DND-41 (cell line): Measurements from ENCODE around the gene MGAT4A.

Source experiments
- ATAC-seq: fragments of 200-7000 bp; cut with Tn5 transposase; 3 replicates; pipeline ENCODE4 v1.9.1; 2021; ENCODE audit warnings: low read depth; ENCODE audit not compliant: insufficient read depth
- DNase-seq: peaks from one replicate; pipeline ENCODE4 v3.0.0-alpha.2; 2020
- H2AFZ ChIP-seq: 2 replicates; pipeline ENCODE4 v1.6.0; 2012; ENCODE audit warnings: low read depth, low read length
- H3K27ac ChIP-seq: 2 replicates; pipeline ENCODE4 v1.5.1; 2012; ENCODE audit warnings: low read length, inconsistent platforms
- H3K27me3 ChIP-seq: fragments of 200-600 bp; sonication (generic); 2 replicates; pipeline ENCODE4 v1.6.0; 2012; ENCODE audit warnings: low read length, mild to moderate bottlenecking, inconsistent platforms; ENCODE audit not compliant: insufficient read depth, poor library complexity
- H3K36me3 ChIP-seq: 2 replicates; pipeline ENCODE4 v1.5.1; 2012; ENCODE audit warnings: low read length, inconsistent platforms; ENCODE audit not compliant: insufficient read depth
- H3K4me1 ChIP-seq: 2 replicates; pipeline ENCODE4 v1.5.1; 2012; ENCODE audit warnings: mild to moderate bottlenecking, low read length; ENCODE audit not compliant: insufficient read depth
- H3K4me2 ChIP-seq: 2 replicates; pipeline ENCODE4 v1.6.0; 2012; ENCODE audit warnings: mild to moderate bottlenecking, moderate library complexity, low read length, inconsistent platforms; ENCODE audit not compliant: insufficient read depth
- H3K4me3 ChIP-seq, 2 experiments: fragments of 200-600 bp in 1 of 2; shearing (Covaris generic) in 1 of 2; 2 replicates each; pipeline ENCODE4 v1.5.1; 2012 to 2016; ENCODE audit warnings: inconsistent platforms in 2 of 2, low read length in 2 of 2, mild to moderate bottlenecking in 2 of 2, low read depth in 1 of 2, moderate library complexity in 1 of 2
- H3K79me2 ChIP-seq: 2 replicates; pipeline ENCODE4 v1.6.0; 2012; ENCODE audit warnings: low read length, inconsistent platforms; ENCODE audit not compliant: insufficient read depth
- H3K9ac ChIP-seq: 2 replicates; pipeline ENCODE4 v1.6.0; 2012; ENCODE audit warnings: low read depth, mild to moderate bottlenecking, inconsistent platforms, low read length, moderate library complexity
- H3K9me3 ChIP-seq: 2 replicates; pipeline ENCODE4 v1.5.1; 2012; ENCODE audit warnings: low read length, moderate library complexity, mild to moderate bottlenecking, inconsistent platforms; ENCODE audit not compliant: insufficient read depth, severe bottlenecking
- H4K20me1 ChIP-seq: 2 replicates; pipeline ENCODE4 v1.6.0; 2012; ENCODE audit warnings: low read length; ENCODE audit not compliant: insufficient read depth
- EZH2 ChIP-seq: IDR thresholded peaks from 3 replicates; pipeline ENCODE4 v1.6.1; 2012; ENCODE audit warnings: borderline replicate concordance, low read depth, mild to moderate bottlenecking, moderate library complexity, low read length, inconsistent platforms; ENCODE audit not compliant: severe bottlenecking
- TF ChIP-seq, protein P1 (sequence below): IDR thresholded peaks from 2 replicates; pipeline ENCODE4 v1.5.1; 2012; ENCODE audit warnings: borderline replicate concordance, low read length, moderate library complexity, mild to moderate bottlenecking; ENCODE audit not compliant: poor library complexity, severe bottlenecking; ENCODE audit errors: extremely low read depth

Gene MGAT4A

DNA sequence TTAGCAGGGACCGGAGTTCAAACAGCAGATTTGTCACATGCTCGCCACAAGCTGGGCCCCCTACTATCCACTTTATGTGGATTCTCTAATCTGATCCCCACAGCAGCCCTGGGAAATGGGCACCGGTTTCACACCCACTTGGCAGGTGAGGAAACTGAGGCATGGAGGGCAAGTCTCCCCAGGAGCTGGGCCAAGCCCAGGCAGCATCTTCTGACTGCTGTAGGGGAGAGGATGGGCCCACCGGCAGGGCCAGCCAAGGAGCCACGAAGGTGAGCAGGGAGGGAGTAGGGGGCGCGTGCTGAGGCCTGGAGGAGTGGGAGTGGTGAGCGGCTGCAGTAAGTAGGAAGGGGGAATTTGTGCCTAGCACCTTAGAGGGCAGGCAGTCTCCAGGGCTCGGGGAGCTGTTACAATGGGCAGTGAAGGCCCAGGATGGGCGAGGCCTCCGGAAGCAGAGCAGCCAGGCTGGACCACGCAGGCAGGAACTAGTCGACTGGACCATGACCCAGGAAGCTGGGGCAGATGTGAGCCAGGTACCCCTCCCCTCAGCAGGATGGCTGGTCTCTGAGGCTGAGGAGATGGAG is 159.7 kb downstream of the MGAT4A start:
- DNase-seq (no peak), ATAC-seq (no peak)
- Histone ChIP-seq H3K27ac (no peak overlapping the region), H3K4me2 (no peak overlapping the region), H3K27me3 (no peaks in the 10 kb centered on the region), H3K36me3 (peaks cover 79% of the 10 kb centered on the region), H3K9me3 (no peaks in the 10 kb centered on the region), H2AFZ (no peak overlapping the region), H4K20me1 (no peaks in the 10 kb centered on the region), H3K79me2 (no peaks in the 10 kb centered on the region), H3K9ac (no peak overlapping the region), H3K4me1 (no peaks in the 10 kb centered on the region), H3K4me3 (no peak overlapping the region)
- TF ChIP-seq EZH2, result no peak
- TF ChIP-seq, protein P1, sequence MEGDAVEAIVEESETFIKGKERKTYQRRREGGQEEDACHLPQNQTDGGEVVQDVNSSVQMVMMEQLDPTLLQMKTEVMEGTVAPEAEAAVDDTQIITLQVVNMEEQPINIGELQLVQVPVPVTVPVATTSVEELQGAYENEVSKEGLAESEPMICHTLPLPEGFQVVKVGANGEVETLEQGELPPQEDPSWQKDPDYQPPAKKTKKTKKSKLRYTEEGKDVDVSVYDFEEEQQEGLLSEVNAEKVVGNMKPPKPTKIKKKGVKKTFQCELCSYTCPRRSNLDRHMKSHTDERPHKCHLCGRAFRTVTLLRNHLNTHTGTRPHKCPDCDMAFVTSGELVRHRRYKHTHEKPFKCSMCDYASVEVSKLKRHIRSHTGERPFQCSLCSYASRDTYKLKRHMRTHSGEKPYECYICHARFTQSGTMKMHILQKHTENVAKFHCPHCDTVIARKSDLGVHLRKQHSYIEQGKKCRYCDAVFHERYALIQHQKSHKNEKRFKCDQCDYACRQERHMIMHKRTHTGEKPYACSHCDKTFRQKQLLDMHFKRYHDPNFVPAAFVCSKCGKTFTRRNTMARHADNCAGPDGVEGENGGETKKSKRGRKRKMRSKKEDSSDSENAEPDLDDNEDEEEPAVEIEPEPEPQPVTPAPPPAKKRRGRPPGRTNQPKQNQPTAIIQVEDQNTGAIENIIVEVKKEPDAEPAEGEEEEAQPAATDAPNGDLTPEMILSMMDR, result no peak

DNA sequence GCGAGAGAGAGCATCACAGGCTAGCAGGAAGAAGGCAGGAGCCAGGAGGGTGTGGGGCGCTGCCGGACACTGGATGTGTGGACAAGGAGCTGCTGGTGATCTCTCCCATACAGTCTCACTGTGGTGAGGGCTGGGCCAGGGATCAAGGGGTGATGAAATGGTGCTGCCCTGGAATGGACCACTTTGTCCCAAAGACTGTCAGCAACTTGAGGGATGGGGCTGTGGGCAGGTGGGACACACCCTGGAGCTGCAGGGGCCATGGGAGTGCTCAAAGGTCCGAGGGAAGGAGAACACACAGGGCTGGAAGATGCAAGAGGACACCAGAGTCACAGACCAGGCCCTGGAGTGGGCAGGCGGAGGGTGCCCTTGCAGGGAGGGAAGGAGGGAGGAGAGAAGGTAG is 160.6 kb downstream of the MGAT4A start:
- Histone ChIP-seq H3K4me2 (no peak overlapping the region), H3K27ac (no peak overlapping the region), H3K4me3 (no peak overlapping the region), H3K9ac (no peak overlapping the region), H3K9me3 (no peaks in the 10 kb centered on the region), H3K27me3 (no peaks in the 10 kb centered on the region), H2AFZ (no peak overlapping the region), H4K20me1 (no peaks in the 10 kb centered on the region), H3K36me3 (peaks cover 87% of the 10 kb centered on the region), H3K4me1 (peaks cover 5% of the 10 kb centered on the region; the same call in 1 of the 2 replicates), H3K79me2 (no peaks in the 10 kb centered on the region)
- no peak for ATAC-seq
- no peak for TF ChIP-seq EZH2
- TF ChIP-seq, protein P1, result no peak
- DNase-seq, result no peak

DNA sequence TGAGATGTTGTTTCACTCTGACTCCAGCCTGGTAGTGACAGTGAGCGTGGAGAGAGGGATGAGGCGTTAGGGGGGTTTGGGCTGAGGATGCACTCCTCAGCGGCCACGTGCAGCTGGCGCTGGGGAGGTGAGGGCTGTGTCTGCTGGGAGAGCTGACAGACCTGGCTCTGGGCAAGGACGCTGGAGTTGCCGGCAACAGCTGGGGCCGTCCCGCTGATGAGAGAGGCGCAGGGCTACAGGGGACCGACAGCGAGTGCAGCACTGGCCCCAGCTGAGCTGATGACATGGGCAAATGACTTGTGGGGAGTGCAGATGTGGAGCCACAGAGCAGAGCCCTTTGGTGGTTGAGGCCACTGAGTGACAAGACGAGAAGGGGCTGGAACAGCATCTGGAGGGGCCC is 161.0 kb downstream of the MGAT4A start:
- H3K27ac ChIP-seq, result no peak overlapping the region
- peaks cover 10% of the 10 kb centered on the region for H3K4me1 ChIP-seq
- H3K4me3 ChIP-seq, result no peak overlapping the region
- H3K27me3 ChIP-seq, result no peaks in the 10 kb centered on the region
- DNase-seq (no peak), ATAC-seq (no peak)
- H4K20me1 ChIP-seq, result no peaks in the 10 kb centered on the region
- H3K79me2 ChIP-seq, result no peaks in the 10 kb centered on the region
- no peak overlapping the region for H3K9ac ChIP-seq
- no peaks in the 10 kb centered on the region for H3K9me3 ChIP-seq
- no peak overlapping the region for H3K4me2 ChIP-seq
- H2AFZ ChIP-seq, result no peak overlapping the region
- H3K36me3 ChIP-seq, result peaks cover 91% of the 10 kb centered on the region
- TF ChIP-seq, protein P1, result no peak
- TF ChIP-seq EZH2, result no peak
